Esophagus muscularis mucosa (tissue), 4 donors: ENCODE results near the gene TMEM141.

Source experiments
- EP300 ChIP-seq: sonication (generic); formaldehyde crosslinking; IDR thresholded peaks from one replicate; pipeline ENCODE4 v1.6.1; 2017; ENCODE audit warnings: antibody characterized with exemption
- POLR2A ChIP-seq: fragments of 450-650 bp; IDR thresholded peaks from one replicate; pipeline ENCODE4 v1.6.1; 2017; ENCODE audit warnings: antibody characterized with exemption, moderate library complexity, mild to moderate bottlenecking, low read depth
- TF ChIP-seq, protein P1 (sequence below), 3 experiments: fragments of 200-600 bp in 2 of 3; fragments of 450-650 bp in 1 of 3; sonication (generic) in 2 of 3; IDR thresholded peaks; one replicate each; pipeline ENCODE4 v1.5.1; 2017 to 2019; ENCODE audit warnings: antibody characterized with exemption in 3 of 3, mild to moderate bottlenecking in 2 of 3, moderate library complexity in 1 of 3

DNA sequence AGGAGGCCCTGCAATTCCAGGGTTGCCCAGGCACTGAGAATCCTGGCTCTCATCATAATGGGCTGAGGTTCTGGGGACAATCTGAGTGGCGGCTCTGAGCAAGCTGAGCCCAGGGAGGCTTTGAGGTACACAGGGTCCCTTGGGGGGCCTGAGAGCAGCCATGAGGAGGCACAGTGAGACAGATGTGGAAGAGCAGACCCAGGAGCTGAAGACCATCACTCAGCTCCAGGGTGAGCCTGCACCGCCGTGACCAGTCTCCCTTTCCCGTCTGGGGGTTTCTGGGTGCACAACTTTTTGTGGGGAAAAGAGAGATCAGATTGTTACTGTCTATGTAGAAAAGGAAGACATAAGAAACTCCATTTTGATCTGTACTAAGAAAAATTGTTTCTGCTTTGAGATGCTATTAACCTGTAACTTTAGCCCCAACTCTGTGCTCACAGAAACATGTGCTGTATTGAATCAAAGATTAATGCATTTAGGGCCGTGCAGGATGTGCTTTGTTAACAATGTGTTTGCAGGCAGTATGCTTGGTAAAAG, 5.2 kb downstream of the TMEM141 start, which contains the start of gene CCDC183:
- TF ChIP-seq, protein P1, sequence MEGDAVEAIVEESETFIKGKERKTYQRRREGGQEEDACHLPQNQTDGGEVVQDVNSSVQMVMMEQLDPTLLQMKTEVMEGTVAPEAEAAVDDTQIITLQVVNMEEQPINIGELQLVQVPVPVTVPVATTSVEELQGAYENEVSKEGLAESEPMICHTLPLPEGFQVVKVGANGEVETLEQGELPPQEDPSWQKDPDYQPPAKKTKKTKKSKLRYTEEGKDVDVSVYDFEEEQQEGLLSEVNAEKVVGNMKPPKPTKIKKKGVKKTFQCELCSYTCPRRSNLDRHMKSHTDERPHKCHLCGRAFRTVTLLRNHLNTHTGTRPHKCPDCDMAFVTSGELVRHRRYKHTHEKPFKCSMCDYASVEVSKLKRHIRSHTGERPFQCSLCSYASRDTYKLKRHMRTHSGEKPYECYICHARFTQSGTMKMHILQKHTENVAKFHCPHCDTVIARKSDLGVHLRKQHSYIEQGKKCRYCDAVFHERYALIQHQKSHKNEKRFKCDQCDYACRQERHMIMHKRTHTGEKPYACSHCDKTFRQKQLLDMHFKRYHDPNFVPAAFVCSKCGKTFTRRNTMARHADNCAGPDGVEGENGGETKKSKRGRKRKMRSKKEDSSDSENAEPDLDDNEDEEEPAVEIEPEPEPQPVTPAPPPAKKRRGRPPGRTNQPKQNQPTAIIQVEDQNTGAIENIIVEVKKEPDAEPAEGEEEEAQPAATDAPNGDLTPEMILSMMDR (IDR thresholded peaks at IDR 0.05): no peak
- TF ChIP-seq EP300: no peak
- no peak for TF ChIP-seq POLR2A
